SK-N-MC (cell line): ENCODE results near the gene POLR2C.

ENCODE experiments used
- DNase-seq: peaks from one replicate; pipeline ENCODE4 v3.0.0-alpha.2; 2011; ENCODE audit warnings: low read depth, low spot score
- H3K27ac ChIP-seq: fragments of 200-600 bp; sonication (generic); 2 replicates; pipeline ENCODE4 v1.5.1; 2016; ENCODE audit warnings: mixed run types
- H3K36me3 ChIP-seq: fragments of 200-600 bp; sonication (generic); 2 replicates; pipeline ENCODE4 v1.6.1; 2017; ENCODE audit warnings: antibody characterized with exemption, low read length, mixed read lengths; ENCODE audit not compliant: insufficient read depth
- H3K4me3 ChIP-seq: fragments of 200-600 bp; sonication (generic); 2 replicates; pipeline ENCODE4 v1.5.1; 2016
- H3K9ac ChIP-seq: fragments of 200-600 bp; sonication (generic); 2 replicates; pipeline ENCODE4 v1.8.0; 2017; ENCODE audit warnings: mixed run types, mixed read lengths; ENCODE audit not compliant: insufficient read length
- H3K9me3 ChIP-seq: fragments of 200-600 bp; sonication (generic); 2 replicates; pipeline ENCODE4 v1.6.1; 2017; ENCODE audit warnings: low read depth, mild to moderate bottlenecking, antibody characterized with exemption, low read length, moderate library complexity, mixed read lengths
- EZH2 ChIP-seq: fragments of 200-600 bp; sonication (generic); IDR thresholded peaks from one replicate; pipeline ENCODE4 v1.6.1; 2017; ENCODE audit warnings: antibody characterized with exemption
- FOXP2 ChIP-seq: optimal IDR thresholded peaks from 2 replicates; pipeline ENCODE3; 2011; ENCODE audit warnings: mild to moderate bottlenecking, moderate library complexity; ENCODE audit not compliant: insufficient read depth; ENCODE audit errors: extremely low read length, control extremely low read depth
- POLR2AphosphoS5 ChIP-seq: IDR thresholded peaks from 2 replicates; pipeline ENCODE4 v1.6.1; 2012; ENCODE audit warnings: mild to moderate bottlenecking, low read depth, low read length, borderline replicate concordance

Gene POLR2C

GRCh38 chr16:57469917-57470470 is 7.5 kb downstream of the POLR2C start:
- Histone ChIP-seq H3K4me3 (no peak overlapping the region), H3K9me3 (no peaks in the 10 kb centered on the region), H3K36me3 (peaks cover 48% of the 10 kb centered on the region; the same call in 1 of the 2 replicates), H3K27ac (no peak overlapping the region), H3K9ac (no peak overlapping the region)
- no peak for TF ChIP-seq POLR2AphosphoS5
- TF ChIP-seq FOXP2: no peak
- no peak for TF ChIP-seq EZH2
- no peak for DNase-seq

- peaks cover 43% of the 10 kb centered on the region; the same call in 1 of the 2 replicates for H3K36me3 ChIP-seq
- H3K9ac ChIP-seq: no peak overlapping the region
- TF ChIP-seq POLR2AphosphoS5 (no peak), FOXP2 (no peak), EZH2 (no peak)
- H3K9me3 ChIP-seq: no peaks in the 10 kb centered on the region
- H3K4me3 ChIP-seq: no peak overlapping the region
- DNase-seq: no peak
- H3K27ac ChIP-seq: no peak overlapping the region
Observed at GRCh38 chr16:57470711-57471110, 8.2 kb downstream of the POLR2C start.

GRCh38 chr16:57471209-57471608 is 8.7 kb downstream of the POLR2C start:
- H3K9me3 ChIP-seq: no peaks in the 10 kb centered on the region
- DNase-seq: no peak
- no peak for TF ChIP-seq FOXP2
- H3K36me3 ChIP-seq: peaks cover 39% of the 10 kb centered on the region; the same call in 1 of the 2 replicates
- no peak overlapping the region for H3K27ac ChIP-seq
- H3K4me3 ChIP-seq: no peak overlapping the region
- no peak overlapping the region for H3K9ac ChIP-seq

- no peaks in the 10 kb centered on the region for H3K9me3 ChIP-seq
- TF ChIP-seq FOXP2: no peak
- TF ChIP-seq EZH2: no peak
- TF ChIP-seq POLR2AphosphoS5: no peak
- peak overlapping the region; percentile 18; the same call in 1 of the 2 replicates for H3K4me3 ChIP-seq
- H3K27ac ChIP-seq: peak overlapping the region; percentile 70
- peaks cover 34% of the 10 kb centered on the region; the same call in 1 of the 2 replicates for H3K36me3 ChIP-seq
- no peak for DNase-seq
- H3K9ac ChIP-seq: no peak overlapping the region
Observed at GRCh38 chr16:57471852-57472664, 9.6 kb downstream of the POLR2C start.

GRCh38 chr16:57472665-57473060 is 10.2 kb downstream of the POLR2C start:
- H3K9me3 ChIP-seq: no peaks in the 10 kb centered on the region
- peaks cover 30% of the 10 kb centered on the region; the same call in 1 of the 2 replicates for H3K36me3 ChIP-seq
- DNase-seq: peak; percentile 47
- H3K27ac ChIP-seq: peak overlapping the region; percentile 70; the same call in 1 of the 2 replicates
- H3K9ac ChIP-seq: no peak overlapping the region
- TF ChIP-seq POLR2AphosphoS5 (no peak), FOXP2 (no peak), EZH2 (no peak)
- no peak overlapping the region; the same call in 1 of the 2 replicates for H3K4me3 ChIP-seq

GRCh38 chr16:57473176-57473840 is 10.8 kb downstream of the POLR2C start:
- no peak overlapping the region for H3K27ac ChIP-seq
- peaks cover 28% of the 10 kb centered on the region; the same call in 1 of the 2 replicates for H3K36me3 ChIP-seq
- no peak for TF ChIP-seq EZH2
- no peak overlapping the region for H3K4me3 ChIP-seq
- no peak overlapping the region for H3K9ac ChIP-seq
- no peaks in the 10 kb centered on the region for H3K9me3 ChIP-seq
- DNase-seq: no peak

- H3K27ac ChIP-seq: no peak overlapping the region
- H3K36me3 ChIP-seq: peaks cover 25% of the 10 kb centered on the region; the same call in 1 of the 2 replicates
- H3K4me3 ChIP-seq: no peak overlapping the region
- TF ChIP-seq POLR2AphosphoS5: no peak
- no peak for TF ChIP-seq EZH2
- TF ChIP-seq FOXP2: no peak
- H3K9ac ChIP-seq: no peak overlapping the region
- no peak for DNase-seq
- H3K9me3 ChIP-seq: no peaks in the 10 kb centered on the region
Observed at GRCh38 chr16:57473906-57474305, 11.4 kb downstream of the POLR2C start.

- Histone ChIP-seq H3K27ac (no peak overlapping the region), H3K9ac (no peak overlapping the region), H3K9me3 (no peaks in the 10 kb centered on the region), H3K4me3 (no peak overlapping the region), H3K36me3 (peaks cover 15% of the 10 kb centered on the region; the same call in 1 of the 2 replicates)
- DNase-seq: no peak
- TF ChIP-seq FOXP2: no peak
- no peak for TF ChIP-seq POLR2AphosphoS5
- TF ChIP-seq EZH2: no peak
Observed at GRCh38 chr16:57474671-57475661, 12.5 kb downstream of the POLR2C start.
